HPDE6-E6E7 (cell line): Measurements from ENCODE around the gene MLLT10.
A peak's percentile ranks its signal among the peaks of the same experiment; 100 is the strongest.
"Not testable (repeated sequence)": the region's sequence is repeated elsewhere in the genome, so short reads cannot be mapped to it uniquely, and the experiment has no call there.

Experiments
- DNase-seq: peaks from one replicate; pipeline ENCODE4 v3.0.0; 2011; ENCODE audit warnings: missing footprints; ENCODE audit errors: extremely low spot score

Gene MLLT10

DNA sequence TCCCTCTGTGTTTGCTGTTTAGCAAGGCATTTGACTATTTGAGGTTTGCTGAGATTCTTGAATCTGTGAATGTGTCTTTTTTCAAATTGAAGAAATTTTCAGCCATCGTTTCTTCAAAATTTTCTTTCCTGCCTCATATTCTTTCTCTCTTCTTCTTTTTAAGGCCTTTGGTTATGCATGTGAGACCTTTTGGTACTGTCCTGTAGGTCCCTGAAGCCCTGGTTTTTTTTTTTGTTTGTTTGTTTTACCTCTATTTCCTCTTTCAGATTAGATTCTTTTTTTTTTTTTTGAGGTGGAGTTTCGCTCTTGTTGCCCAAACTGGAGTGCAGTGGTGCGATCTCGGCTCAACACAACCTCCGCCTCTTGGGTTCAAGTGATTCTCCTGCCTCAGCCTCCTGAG, 45.3 kb downstream of the MLLT10 start:
- DNase-seq, result no peak

DNA sequence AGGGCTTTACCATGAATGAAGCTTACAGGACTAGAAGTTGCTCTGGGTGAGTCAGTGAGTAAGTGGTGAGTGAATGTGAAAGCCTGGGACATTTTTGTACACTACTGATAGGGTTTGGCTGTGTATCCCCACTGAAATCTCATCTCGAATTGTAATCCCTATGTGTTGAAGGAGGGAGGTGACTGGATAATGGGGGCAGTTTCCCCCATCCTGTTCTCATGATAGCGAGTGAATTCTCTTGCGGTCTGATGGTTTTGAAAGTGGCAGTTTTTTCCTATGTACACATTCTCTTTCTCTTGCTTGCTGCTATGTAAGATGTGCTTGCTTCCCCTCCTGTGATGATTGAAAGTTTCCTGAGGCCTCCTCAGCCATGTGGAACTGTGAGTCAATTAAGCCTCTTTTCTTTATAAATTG, 47.4 kb downstream of the MLLT10 start:
- not testable (repeated sequence) for DNase-seq

DNA sequence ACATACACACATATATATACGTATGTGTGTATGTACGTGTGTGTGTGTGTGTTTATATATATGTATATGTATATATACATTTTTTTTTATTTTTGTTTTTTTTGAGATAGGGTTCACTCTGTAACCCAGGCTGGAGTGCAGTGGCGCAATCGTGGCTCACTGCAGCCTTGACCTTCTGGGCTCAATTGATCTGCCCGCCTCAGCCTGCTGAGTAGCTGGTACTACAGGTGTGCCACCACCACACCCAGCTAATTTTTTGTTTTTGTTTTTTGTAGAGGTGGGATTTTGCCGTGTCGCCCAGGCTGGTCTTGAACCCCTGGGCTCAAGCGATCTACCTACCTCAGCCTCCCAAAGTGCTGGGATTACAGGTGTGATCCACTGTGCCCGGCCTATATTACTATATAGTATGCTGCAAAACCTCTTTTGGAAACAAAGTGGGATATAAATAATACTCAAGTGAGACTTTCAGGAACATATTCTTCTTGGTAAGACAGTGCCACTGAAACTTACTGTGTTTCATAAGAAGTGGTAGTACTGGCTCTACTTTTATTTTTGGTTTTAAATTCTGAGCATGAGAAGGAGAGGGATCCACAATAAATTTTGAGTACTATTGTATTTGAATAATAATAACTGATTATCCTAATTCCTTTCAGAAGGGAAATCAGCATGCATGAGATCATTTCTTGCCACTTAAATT, 51.0 kb downstream of the MLLT10 start:
- DNase-seq, result no peak

- DNase-seq, result no peak
Measured at GRCh38 chr10:21587391-21587790, 53.4 kb downstream of the MLLT10 start.

DNA sequence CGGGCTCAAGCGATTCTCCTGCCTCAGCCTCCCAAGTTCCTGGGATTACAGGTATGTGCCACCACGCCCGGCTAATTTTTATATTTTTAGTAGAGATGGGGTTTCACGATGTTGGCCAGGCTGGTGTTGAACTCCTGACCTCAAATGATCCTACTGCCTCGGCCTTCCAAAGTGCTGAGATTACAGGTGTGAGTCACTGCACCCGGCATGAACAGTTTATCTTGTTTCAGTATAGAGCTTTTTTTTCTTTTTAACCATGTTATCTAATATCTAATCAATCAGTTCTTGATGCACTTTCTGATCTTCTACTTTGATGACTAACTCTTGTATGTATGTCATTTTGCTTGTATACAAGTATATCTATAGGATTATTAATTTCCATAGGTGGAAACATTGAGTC, 54.1 kb downstream of the MLLT10 start:
- not testable (repeated sequence) for DNase-seq

GRCh38 chr10:21593986-21594385, 60.0 kb downstream of the MLLT10 start:
- DNase-seq, result no peak

DNA sequence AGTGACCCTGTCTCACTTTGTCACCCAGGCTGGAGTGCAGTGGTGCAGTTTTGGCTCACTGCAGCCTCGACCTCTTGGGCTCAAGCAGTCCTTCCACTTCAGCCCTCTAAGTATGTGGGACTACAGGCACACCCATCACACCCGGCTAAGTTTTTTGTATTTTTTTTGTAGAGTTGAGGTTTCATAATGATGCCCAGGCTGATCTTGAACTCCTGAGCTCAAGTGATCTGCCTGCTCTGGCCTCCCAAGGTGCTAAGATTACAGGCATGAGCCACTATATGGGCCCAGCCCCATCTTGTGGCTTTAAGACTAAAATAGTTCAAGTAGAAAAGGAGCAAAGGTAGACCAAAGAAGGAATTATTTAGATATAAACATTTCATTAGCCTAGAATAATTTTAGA, 65.5 kb downstream of the MLLT10 start:
- DNase-seq, result no peak

GRCh38 chr10:21600804-21601433, 66.9 kb downstream of the MLLT10 start:
- no peak for DNase-seq

DNA sequence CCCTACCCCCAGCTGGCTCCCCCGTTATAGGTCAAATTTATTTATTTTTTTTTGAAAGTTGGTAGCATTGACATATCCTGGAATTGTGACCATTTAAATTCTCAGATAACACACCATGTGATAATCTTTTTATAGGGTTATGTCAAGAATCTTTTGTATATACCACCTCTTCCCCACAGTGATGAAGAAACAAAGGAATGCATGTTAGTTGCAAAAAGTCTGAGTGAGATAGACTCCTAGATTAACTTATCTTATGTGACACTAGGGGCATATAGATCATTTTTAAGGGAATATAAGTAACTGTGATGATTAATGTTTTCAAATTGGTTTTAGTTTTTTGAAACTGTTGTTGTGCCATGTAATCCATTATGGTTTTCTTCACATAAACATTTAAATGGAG, 68.3 kb downstream of the MLLT10 start:
- DNase-seq, result no peak

DNA sequence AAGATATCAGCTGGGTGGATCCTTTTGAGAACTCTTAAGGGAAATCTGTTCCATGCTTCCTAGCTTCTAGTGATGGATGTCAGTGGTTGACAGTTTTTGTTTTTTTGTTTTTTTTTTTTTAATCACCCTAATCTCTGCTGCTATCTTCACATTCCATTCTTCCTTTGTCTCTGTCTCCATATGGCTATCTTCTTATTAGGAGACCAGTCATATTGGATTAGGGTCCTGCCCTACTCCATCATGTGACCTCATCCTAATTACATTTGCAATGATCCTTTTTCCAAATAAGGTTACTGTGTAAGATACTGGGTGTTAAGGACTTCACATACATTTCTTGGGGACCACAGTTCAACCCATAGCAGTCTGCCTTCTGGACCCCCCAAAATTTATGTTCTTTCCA, 69.7 kb downstream of the MLLT10 start:
- no peak for DNase-seq

GRCh38 chr10:21604651-21605050, 70.6 kb downstream of the MLLT10 start:
- no peak for DNase-seq

DNA sequence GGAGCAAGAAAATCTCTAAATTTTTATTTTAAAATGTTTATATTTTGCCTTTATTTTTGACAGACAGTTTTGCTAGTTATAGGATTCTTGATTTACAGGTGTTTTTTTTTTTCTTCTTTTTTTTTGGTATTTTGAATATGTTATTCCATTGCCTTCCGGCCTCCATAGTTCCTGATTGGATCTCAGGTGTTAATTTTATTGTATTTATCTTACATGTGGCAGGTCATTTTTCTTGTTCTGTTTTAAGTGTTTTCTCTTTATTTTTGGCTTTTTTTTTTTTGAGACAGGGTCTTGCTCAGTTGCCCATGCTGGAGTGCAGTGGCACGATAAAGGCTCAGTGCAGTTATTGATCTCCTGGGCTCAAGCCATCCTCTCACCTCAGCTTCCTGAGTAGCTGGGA, 73.9 kb downstream of the MLLT10 start:
- no peak for DNase-seq

DNA sequence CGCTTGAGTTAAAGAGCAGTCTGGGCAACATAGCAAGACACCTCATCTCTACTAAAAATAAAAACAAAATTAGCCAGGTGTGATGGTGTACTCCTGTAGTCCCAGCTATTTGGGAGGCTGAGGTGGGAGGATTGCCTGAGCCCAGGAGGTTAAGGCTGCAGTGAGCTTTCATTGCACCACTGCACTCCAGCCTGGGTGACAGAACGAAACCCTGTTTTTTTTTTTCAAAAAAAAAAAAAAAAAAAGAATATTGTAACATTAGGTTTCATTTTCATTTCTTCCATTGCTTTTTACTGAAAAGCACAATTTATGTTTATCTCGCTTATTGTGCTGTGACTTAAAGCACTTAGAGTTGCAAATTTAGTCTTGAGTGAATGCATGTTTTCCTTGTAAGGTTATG, 80.0 kb downstream of the MLLT10 start:
- no peak for DNase-seq

- no peak for DNase-seq
Measured at GRCh38 chr10:21617267-21617666, 83.2 kb downstream of the MLLT10 start.

GRCh38 chr10:21623291-21623690, 89.3 kb downstream of the MLLT10 start:
- no peak for DNase-seq

- DNase-seq, result not testable (repeated sequence)
Measured at GRCh38 chr10:21624421-21624820, 90.4 kb downstream of the MLLT10 start.

DNA sequence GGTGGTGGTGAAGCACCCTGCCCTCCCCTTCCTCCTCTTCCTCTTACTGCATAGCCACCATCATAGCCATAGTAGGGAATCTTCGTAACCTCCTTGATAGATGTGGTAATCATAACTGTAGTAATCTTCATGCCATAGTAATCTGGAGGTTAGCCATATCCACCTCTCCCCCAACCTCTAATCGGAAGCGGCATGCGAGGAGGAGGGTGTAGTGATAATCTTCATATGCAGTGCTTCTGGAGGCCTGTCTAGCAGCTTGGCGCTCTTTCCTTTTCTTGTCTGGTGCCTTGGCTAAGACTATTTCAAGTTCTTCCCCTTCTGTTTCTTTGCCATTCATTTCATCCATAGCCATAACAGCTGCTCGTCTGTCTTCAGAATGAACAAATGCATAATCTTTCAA, 90.9 kb downstream of the MLLT10 start:
- no peak for DNase-seq

DNA sequence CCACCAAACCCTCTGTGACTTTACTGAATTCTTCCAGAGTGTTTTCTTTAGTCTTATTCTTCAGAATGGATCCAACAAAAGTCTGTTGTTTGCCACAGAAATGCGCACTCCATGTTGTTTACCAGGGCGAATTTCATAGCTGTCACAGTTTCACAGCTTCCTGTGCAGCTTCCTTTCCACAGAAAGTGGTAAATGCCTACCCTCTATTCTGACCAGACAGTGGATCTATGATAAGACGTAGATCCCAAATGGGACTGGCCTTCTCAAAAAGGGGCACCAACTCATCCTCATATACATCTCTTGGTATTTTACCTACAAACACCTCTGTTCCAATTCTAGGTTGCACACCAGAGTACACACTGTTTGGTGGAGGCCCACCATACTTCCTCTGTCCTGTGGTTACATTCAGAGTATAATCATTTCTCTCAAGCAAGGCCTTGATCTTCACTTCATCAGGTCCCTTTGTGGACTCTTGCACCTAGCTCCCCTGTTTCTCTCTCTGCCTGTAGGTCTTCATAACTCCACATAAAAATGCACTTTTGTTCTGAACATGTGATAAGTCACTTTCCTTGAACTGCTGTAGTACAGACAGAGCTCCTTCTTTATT, 91.7 kb downstream of the MLLT10 start:
- DNase-seq, result no peak

DNA sequence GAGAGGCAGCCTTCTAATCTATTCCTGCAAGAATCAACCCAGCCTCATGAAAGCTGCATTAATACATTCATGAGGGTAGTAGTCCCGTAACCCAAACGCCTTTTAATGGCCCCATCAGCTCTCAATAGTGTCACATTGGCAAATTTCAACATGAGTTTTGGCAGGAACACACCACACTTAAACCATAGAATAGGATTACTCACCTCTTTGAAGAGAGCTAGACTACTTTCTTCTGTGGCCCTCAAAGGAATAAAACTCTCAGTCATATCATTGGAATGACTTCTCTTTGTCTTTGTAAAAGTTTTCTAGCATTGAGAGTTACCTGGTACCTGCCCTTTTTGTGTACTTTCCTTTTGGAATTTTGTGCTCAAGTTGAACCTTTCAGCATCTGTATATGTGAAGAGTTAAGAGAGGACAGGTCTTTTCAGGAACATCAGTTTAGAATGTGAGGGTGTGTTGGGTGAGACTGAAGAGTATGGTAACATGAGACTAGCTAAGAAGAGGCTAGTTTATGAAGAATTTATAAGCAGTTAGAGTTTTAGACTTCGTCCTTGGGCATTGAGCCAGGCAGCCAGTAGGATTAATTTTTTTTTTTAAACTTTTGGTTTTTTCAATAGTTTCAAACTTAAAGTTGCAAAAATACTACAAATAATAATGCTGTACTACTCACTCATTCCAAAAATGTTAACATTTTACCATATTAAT, 92.6 kb downstream of the MLLT10 start:
- peak; percentile 0 for DNase-seq

DNA sequence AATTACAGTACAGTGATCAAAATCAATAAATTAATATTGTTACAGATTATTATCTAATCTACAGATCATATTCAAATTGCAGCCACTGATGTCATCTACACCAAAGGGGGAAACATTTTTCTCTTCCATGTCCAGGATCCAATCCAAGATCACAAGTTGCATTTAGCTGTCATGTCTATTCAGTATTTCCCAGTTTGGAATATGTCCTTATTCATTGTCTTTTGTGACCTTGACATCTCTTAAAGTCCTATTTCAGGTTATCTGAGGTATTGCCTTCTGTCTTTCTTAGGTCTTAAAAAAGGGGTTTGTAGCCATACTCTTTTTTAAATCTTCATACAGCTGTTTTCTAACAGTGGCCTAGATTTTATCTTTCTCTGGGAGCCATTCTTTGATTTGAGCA, 93.3 kb downstream of the MLLT10 start:
- DNase-seq, result no peak

DNA sequence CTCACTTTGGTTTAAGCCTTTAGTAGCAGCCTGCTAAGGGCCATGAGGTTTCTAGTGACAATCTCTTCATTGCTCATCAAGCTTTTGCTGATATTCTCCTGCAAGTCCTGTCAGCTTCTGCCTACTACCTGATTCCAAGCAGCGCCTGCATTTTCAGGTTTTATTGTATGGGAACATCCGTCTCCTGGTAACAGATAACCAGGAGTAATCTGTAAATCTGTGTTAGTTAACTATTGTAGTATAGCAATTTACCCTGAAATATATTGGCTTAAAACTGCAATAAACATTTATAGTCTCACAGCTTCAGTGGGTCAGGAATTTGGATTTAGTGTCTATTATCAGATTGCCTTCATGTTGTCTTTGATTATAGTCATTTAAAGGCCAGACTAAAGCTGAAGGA, 94.0 kb downstream of the MLLT10 start:
- DNase-seq, result no peak

- not testable (repeated sequence) for DNase-seq
Measured at GRCh38 chr10:21628645-21629044, 94.6 kb downstream of the MLLT10 start.
